Breast epithelium (tissue), 4 donors: Measurements from ENCODE around the gene TMEM63B. TPM values are rescaled to one million over a fixed set of nuclear protein-coding genes. Genes with fewer than 3 reads are reported as not detected.
"Not testable (repeated sequence)": the region's sequence is repeated elsewhere in the genome, so short reads cannot be mapped to it uniquely, and the experiment has no call there.

Experiments used
- DNase-seq, 2 donors: peaks; one replicate each; pipeline ENCODE4 v3.0.0-alpha.2; 2019; ENCODE audit warnings: low spot score in 2 of 2
- H3K27ac ChIP-seq, 2 donors: fragments of 200-600 bp; sonication (generic) in 1 of 2; one replicate each; pipeline ENCODE4 v1.5.1; 2016 to 2019; ENCODE audit warnings: mild to moderate bottlenecking in 1 of 2
- H3K27me3 ChIP-seq, 2 donors: fragments of 200-600 bp; sonication (generic) in 1 of 2; one replicate each; pipeline versions ENCODE4 v1.5.1 to v1.6.0; 2017 to 2019; ENCODE audit warnings: control low read depth in 1 of 2, mild to moderate bottlenecking in 1 of 2
- H3K36me3 ChIP-seq: fragments of 200-600 bp; one replicate; pipeline ENCODE4 v1.5.1; 2019
- H3K4me1 ChIP-seq, 2 donors: fragments of 200-600 bp; sonication (generic); one replicate each; pipeline ENCODE4 v1.5.1; 2016 to 2019; ENCODE audit warnings: control low read depth in 1 of 2
- H3K4me3 ChIP-seq, 3 donors: fragments of 200-600 bp; sonication (generic); 1 replicate in 2 of 3; 2 replicates in 1 of 3; pipeline ENCODE4 v1.5.1; 2016 to 2019; ENCODE audit warnings: mild to moderate bottlenecking in 3 of 3, moderate library complexity in 2 of 3
- H3K9me3 ChIP-seq, 2 donors: fragments of 200-600 bp; sonication (generic) in 1 of 2; one replicate each; pipeline ENCODE4 v1.5.1; 2016 to 2019; ENCODE audit warnings: control low read depth in 1 of 2
- POLR2A ChIP-seq: fragments of 450-650 bp; IDR thresholded peaks from one replicate; pipeline ENCODE4 v1.6.1; 2016; ENCODE audit warnings: antibody characterized with exemption, mild to moderate bottlenecking, moderate library complexity
- POLR2AphosphoS5 ChIP-seq, 3 donors: sonication (generic); formaldehyde crosslinking; IDR thresholded peaks; one replicate each; pipeline ENCODE4 v1.6.1; 2017; ENCODE audit warnings: antibody characterized with exemption in 3 of 3
- intact Hi-C: fragments of 100-400 bp; cut with DNase I; formaldehyde crosslinking; loops from one replicate; pipeline ENCODE4 v1.15.1; 2023; ENCODE audit warnings: low total_unique reads
- total RNA-seq, 3 donors: library from RNA; depleted of rRNA; stranded (reverse); fragments of >200 nt; gene quantifications; one replicate each; pipeline ENCODE4 v1.1.0, GENCODE V29; 2016
- TF ChIP-seq, protein P1 (sequence below), 3 donors: fragments of 450-650 bp; IDR thresholded peaks; one replicate each; pipeline ENCODE4 v1.5.1; 2016 to 2017; ENCODE audit warnings: antibody characterized with exemption in 3 of 3, mild to moderate bottlenecking in 3 of 3, moderate library complexity in 3 of 3

Gene TMEM63B
- total RNA-seq, 3 donors from 2014 or later: 16.7 to 21.8 (median 18.9) TPM

DNA sequence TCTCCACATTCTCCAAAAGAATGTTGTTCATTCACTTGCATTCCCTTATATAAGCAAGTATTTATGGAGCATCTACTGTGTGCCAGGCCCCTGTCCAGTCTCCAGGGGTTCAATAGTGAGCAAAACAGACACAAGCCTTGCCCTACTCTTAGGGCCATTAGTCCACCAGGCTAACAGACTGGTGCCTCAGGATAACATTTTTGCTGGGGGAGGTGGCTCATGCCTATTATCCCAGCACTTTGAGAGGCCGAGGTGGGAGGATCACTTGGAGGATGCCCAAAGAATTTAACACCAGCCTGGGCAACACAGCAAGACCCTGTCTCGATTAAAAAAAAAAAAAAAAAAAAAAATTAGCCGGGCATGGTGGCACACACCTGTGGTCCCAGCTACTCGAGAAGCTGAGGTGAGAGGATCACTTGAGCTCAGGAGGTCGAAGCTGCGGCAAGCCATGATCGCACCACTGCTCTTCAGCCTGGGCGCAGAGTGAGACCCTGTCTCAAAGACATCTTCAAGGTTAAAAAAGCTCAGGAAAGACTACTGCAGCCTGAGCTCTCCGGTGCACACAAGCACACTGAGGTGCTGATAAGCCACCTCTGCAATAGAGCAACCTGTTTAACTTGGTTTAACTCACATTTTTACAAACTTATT, 51.2 kb downstream of the TMEM63B start:
- intact Hi-C loops: no loop called here
- TF ChIP-seq POLR2A (no peak), POLR2AphosphoS5 (IDR thresholded peaks at IDR 0.05) (no peak)
- TF ChIP-seq, protein P1, sequence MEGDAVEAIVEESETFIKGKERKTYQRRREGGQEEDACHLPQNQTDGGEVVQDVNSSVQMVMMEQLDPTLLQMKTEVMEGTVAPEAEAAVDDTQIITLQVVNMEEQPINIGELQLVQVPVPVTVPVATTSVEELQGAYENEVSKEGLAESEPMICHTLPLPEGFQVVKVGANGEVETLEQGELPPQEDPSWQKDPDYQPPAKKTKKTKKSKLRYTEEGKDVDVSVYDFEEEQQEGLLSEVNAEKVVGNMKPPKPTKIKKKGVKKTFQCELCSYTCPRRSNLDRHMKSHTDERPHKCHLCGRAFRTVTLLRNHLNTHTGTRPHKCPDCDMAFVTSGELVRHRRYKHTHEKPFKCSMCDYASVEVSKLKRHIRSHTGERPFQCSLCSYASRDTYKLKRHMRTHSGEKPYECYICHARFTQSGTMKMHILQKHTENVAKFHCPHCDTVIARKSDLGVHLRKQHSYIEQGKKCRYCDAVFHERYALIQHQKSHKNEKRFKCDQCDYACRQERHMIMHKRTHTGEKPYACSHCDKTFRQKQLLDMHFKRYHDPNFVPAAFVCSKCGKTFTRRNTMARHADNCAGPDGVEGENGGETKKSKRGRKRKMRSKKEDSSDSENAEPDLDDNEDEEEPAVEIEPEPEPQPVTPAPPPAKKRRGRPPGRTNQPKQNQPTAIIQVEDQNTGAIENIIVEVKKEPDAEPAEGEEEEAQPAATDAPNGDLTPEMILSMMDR (IDR thresholded peaks at IDR 0.05): no peak
- H3K27ac ChIP-seq: peak overlapping the region; percentile 52 to 74

DNA sequence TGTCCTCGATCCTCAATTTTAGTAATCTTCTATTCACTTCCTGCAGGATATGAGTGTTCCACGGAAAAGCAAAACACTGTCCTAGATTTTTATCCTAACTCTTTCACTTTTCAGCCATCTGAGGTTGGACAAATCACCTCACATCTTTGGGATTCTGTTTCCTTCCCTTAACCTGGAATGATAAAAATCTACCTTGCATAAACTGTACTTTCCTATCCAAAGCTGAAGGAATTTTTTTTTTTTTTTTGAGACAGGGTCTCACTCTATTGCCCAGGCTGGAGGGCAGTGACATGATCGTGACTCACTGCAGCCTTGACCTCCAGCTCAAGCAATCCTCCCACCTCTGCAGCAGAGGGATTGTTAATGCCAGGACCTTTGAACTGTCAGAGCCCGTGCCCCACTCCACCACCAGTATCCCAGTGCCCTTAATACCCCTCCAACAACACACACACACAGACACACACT, 51.8 kb downstream of the TMEM63B start:
- peak overlapping the region in 1 of 2 donors; percentile 43 for H3K27ac ChIP-seq
- no peaks in the 10 kb centered on the region for H3K27me3 ChIP-seq
- TF ChIP-seq, protein P1 (IDR thresholded peaks at IDR 0.05): no peak
- TF ChIP-seq POLR2A (no peak), POLR2AphosphoS5 (IDR thresholded peaks at IDR 0.05) (no peak)
- H3K4me3 ChIP-seq: no peak overlapping the region
- intact Hi-C loops: no loop called here
- H3K4me1 ChIP-seq: no peaks in the 10 kb centered on the region
- H3K36me3 ChIP-seq: no peaks in the 10 kb centered on the region
- no peaks in the 10 kb centered on the region for H3K9me3 ChIP-seq
- DNase-seq: no peak

More for the DNA sequence above, 51.2 kb downstream of the TMEM63B start:
- Histone ChIP-seq H3K4me3 (no peak overlapping the region), H3K36me3 (no peaks in the 10 kb centered on the region), H3K9me3 (no peaks in the 10 kb centered on the region), H3K4me1 (no peaks in the 10 kb centered on the region), H3K27me3 (no peaks in the 10 kb centered on the region)
- no peak for DNase-seq

DNA sequence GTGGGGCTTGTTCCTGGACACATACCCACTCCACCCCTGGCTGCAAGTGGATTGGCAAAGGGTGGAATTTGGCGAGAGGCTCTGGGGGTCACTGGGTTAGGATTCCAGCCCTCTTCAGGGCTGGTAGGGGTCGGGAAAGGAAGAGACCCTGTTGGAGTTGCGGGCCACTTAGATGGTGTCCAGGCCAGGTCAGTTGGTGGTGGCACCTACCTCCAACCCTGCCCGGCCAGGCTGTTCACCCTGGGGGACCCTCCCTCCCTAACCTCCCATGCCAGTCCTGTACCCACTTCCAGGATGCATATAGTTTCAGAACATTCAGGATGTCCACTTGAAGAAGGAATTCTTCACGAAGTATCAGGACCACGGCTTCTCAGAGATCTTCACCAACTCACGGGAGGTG, 52.3 kb downstream of the TMEM63B start:
- DNase-seq: no peak
- Histone ChIP-seq H3K27ac (peak overlapping the region in 1 of 2 donors; percentile 43), H3K4me3 (no peak overlapping the region), H3K27me3 (no peaks in the 10 kb centered on the region), H3K36me3 (no peaks in the 10 kb centered on the region), H3K9me3 (no peaks in the 10 kb centered on the region), H3K4me1 (no peaks in the 10 kb centered on the region)
- intact Hi-C loops: no loop called here
- TF ChIP-seq, protein P1 (IDR thresholded peaks at IDR 0.05): no peak
- TF ChIP-seq POLR2AphosphoS5 (IDR thresholded peaks at IDR 0.05): no peak
- TF ChIP-seq POLR2A: no peak

DNA sequence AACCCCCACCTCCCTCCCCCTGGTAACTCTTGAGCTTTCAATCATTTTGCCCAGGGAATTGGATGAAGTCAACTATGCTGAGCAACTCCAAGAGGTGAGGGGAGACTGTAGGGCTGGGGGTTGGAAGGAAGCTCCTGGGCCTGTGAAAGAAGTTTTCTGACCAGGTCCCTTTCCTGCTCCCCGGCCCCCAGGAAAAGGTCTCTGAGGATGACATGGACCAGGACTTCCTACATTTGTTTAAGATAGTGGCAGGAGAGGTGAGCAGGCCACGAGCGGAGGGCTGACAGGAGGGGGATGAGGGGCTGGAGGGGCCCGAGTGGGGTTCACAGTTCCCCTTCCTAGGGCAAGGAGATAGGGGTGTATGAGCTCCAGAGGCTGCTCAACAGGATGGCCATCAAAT, 53.1 kb downstream of the TMEM63B start:
- H3K27ac ChIP-seq: no peak overlapping the region
- H3K9me3 ChIP-seq: no peaks in the 10 kb centered on the region
- H3K36me3 ChIP-seq: no peaks in the 10 kb centered on the region
- no peak overlapping the region for H3K4me3 ChIP-seq
- H3K27me3 ChIP-seq: no peaks in the 10 kb centered on the region
- intact Hi-C loops: no loop called here
- H3K4me1 ChIP-seq: no peaks in the 10 kb centered on the region
- DNase-seq: no peak
- no peak for TF ChIP-seq POLR2A
- TF ChIP-seq POLR2AphosphoS5 (IDR thresholded peaks at IDR 0.05): no peak
- TF ChIP-seq, protein P1 (IDR thresholded peaks at IDR 0.05): no peak

DNA sequence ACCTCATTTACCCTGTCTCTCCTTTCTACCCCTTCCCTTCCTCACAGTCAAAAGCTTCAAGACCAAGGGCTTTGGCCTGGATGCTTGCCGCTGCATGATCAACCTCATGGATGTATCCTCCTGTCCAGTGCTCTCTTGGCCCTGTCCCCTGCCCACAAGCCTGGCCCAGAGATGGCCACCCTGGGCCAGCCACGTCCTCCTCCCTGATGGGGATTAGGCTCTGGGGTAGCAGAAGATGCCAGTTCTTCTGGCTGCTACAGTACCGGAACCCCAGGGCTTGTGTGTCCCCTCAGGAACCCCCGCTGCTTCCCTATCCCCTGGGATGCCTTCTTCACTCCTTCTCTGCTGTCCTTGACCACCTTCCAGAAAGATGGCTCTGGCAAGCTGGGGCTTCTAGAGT, 53.5 kb downstream of the TMEM63B start:
- intact Hi-C loops: no loop called here
- Histone ChIP-seq H3K9me3 (no peaks in the 10 kb centered on the region), H3K36me3 (no peaks in the 10 kb centered on the region), H3K4me3 (no peak overlapping the region), H3K27me3 (no peaks in the 10 kb centered on the region), H3K4me1 (no peaks in the 10 kb centered on the region), H3K27ac (no peak overlapping the region)
- no peak for DNase-seq
- TF ChIP-seq POLR2AphosphoS5 (IDR thresholded peaks at IDR 0.05) (no peak), POLR2A (no peak)
- TF ChIP-seq, protein P1 (IDR thresholded peaks at IDR 0.05): no peak

DNA sequence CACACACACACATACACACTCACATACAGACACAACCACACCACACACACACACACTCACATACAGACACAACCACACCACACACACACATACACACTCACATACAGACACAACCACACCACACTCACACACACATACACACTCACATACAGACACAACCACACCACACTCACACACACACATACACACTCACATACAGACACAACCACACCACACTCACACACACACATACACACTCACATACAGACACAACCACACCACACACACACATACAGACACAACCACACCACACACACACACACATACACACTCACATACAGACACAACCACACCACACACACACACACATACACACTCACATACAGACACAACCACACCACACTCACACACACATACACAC, 54.4 kb downstream of the TMEM63B start:
- H3K36me3 ChIP-seq, intact Hi-C loops, DNase-seq: not testable (repeated sequence)

More for the DNA sequence above, 54.4 kb downstream of the TMEM63B start:
- H3K9me3 ChIP-seq, H3K4me3 ChIP-seq, H3K27me3 ChIP-seq, H3K27ac ChIP-seq, H3K4me1 ChIP-seq: not testable (repeated sequence)
